Measurements from ENCODE around the gene MIS18BP1. TPM values are rescaled to one million over a fixed set of nuclear protein-coding genes. Genes with fewer than 3 reads are reported as not detected.

Gene MIS18BP1
- total and polyA plus RNA-seq, 4 donors: 6.8 to 46.1 (median 13.6) TPM

DNA sequence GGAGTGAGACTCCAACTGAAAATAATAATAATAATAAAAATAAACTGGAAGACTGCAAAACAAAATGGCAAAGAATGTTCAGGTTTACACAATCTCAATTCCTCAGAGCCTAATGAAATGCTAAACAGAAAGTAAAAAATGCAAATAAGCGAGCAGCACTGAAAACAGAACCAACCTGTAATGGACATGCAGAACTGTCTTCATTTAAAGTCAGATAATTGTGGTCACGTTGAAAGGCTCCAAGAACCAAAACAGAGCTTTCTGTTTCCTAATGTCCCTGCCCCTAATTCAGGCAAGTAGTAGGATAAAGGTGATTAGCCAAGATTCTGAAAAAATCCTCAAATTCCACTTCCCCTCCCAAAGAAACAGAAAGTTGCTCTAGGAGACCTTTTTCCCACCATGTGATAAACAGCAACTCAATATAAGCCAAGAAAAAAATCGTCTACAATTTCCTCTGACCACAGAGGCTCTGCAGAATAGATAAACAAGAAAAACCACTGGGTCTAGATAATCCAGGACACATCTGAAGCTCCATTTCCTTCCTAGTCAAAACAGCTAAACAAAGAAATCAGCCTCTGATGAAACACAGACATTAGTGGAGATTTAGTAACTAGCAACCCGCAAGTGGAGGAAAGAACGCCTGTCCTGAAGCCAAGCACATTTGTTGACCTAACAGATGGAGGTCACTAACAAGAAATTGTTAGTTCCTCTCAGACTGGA lies 3.0 kb downstream of the MIS18BP1 start:
- Histone ChIP-seq H3K4me3 (no peak overlapping the region), H3K27ac (ENCODE audit: low read depth in 1 of 2, low read length in 1 of 2) (peak overlapping the region; percentile 11 to 40), H3K36me3 (ENCODE audit: control insufficient read depth in 4 of 4, insufficient read depth in 4 of 4, low read length in 4 of 4) (peaks cover 0 to 2% (median 0%) of the 10 kb centered on the region in 4 donors), H3K9me3 (ENCODE audit: control insufficient read depth in 4 of 4, insufficient read depth in 3 of 4, low read length in 3 of 4) (peaks cover 0 to 2% (median 0%) of the 10 kb centered on the region in 4 donors), H3K9ac (ENCODE audit: insufficient read depth in 1 of 2, low read length in 2 of 2) (no peak overlapping the region), H3K4me1 (ENCODE audit: control insufficient read depth in 5 of 5, insufficient read depth in 5 of 5, low read length in 5 of 5) (peaks cover 2 to 17% (median 10%) of the 10 kb centered on the region in 5 donors), H3K27me3 (ENCODE audit: control insufficient read depth in 3 of 3, insufficient read depth in 3 of 3, low read length in 2 of 3) (no peaks in the 10 kb centered on the region)
- ATAC-seq (ENCODE audit: insufficient read depth, low FRiP score): no peak
- TF ChIP-seq, protein P1, sequence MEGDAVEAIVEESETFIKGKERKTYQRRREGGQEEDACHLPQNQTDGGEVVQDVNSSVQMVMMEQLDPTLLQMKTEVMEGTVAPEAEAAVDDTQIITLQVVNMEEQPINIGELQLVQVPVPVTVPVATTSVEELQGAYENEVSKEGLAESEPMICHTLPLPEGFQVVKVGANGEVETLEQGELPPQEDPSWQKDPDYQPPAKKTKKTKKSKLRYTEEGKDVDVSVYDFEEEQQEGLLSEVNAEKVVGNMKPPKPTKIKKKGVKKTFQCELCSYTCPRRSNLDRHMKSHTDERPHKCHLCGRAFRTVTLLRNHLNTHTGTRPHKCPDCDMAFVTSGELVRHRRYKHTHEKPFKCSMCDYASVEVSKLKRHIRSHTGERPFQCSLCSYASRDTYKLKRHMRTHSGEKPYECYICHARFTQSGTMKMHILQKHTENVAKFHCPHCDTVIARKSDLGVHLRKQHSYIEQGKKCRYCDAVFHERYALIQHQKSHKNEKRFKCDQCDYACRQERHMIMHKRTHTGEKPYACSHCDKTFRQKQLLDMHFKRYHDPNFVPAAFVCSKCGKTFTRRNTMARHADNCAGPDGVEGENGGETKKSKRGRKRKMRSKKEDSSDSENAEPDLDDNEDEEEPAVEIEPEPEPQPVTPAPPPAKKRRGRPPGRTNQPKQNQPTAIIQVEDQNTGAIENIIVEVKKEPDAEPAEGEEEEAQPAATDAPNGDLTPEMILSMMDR (IDR thresholded peaks at IDR 0.05; ENCODE audit: control extremely low read depth, extremely low read depth): no peak
- 10 to 32% methylated on average over 5 of the region's 5 CpGs for WGBS, 2 donors
- DNase-seq: peak in 2 of 3 donors; percentile 53 to 74

DNA sequence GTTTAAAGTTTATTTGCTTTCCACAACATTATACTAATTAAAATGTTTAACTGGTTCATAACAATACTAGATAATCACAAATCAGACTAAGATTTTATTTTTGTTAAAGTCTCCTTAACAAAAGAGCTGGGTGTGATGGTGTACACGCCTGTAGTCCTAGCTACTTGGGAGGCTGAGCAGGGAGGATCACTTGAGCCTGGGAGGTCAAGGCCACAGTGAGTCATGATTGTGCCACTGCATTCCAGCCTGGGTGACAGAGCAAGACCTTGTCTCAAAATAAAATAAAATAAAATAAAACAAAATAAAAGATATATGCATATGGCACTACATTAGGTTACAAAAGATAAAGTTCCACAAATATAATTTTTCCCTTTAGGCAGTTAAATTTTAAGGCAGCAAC lies 5.6 kb downstream of the MIS18BP1 start:
- no peaks in the 10 kb centered on the region for H3K27me3 ChIP-seq (ENCODE audit: control insufficient read depth in 3 of 3, insufficient read depth in 3 of 3, low read length in 2 of 3)
- WGBS, 2 donors: 89 to 95% methylated on average over 1 of the region's 1 CpG
- TF ChIP-seq, protein P1 (IDR thresholded peaks at IDR 0.05; ENCODE audit: control extremely low read depth, extremely low read depth): no peak
- no peak for DNase-seq
- H3K27ac ChIP-seq (ENCODE audit: low read depth in 1 of 2, low read length in 1 of 2): no peak overlapping the region
- no peak for ATAC-seq (ENCODE audit: insufficient read depth, low FRiP score)
- H3K4me1 ChIP-seq (ENCODE audit: control insufficient read depth in 5 of 5, insufficient read depth in 5 of 5, low read length in 5 of 5): peaks cover 4 to 17% (median 9%) of the 10 kb centered on the region in 5 donors
- H3K4me3 ChIP-seq: no peak overlapping the region
- peaks cover 0 to 2% (median 0%) of the 10 kb centered on the region in 4 donors for H3K36me3 ChIP-seq (ENCODE audit: control insufficient read depth in 4 of 4, insufficient read depth in 4 of 4, low read length in 4 of 4)
- H3K9ac ChIP-seq (ENCODE audit: insufficient read depth in 1 of 2, low read length in 2 of 2): no peak overlapping the region
- H3K9me3 ChIP-seq (ENCODE audit: control insufficient read depth in 4 of 4, insufficient read depth in 3 of 4, low read length in 3 of 4): no peaks in the 10 kb centered on the region

DNA sequence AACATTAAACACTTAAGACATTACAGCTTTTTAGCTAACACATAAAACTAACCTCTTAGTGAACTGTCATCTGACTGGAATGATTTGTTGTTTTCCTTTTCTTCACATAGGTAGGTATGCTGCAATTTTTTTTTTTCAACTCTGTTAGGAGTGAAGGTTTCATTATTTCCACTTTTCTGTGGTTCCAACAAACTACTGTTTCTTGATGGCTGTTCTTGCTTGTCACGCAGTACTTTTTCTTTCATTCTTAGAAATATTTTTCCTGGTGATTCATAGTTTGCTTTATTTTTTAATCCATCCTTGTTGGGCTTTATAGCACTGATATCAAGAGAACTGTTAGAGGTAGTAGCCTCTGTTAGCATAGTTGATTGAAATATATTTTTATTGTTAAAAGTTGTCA lies 6.3 kb downstream of the MIS18BP1 start:
- TF ChIP-seq, protein P1 (IDR thresholded peaks at IDR 0.05; ENCODE audit: control extremely low read depth, extremely low read depth): no peak
- peaks cover 2 to 13% (median 9%) of the 10 kb centered on the region in 5 donors for H3K4me1 ChIP-seq (ENCODE audit: control insufficient read depth in 5 of 5, insufficient read depth in 5 of 5, low read length in 5 of 5)
- no peak for DNase-seq
- no peak overlapping the region for H3K4me3 ChIP-seq
- H3K9ac ChIP-seq (ENCODE audit: insufficient read depth in 1 of 2, low read length in 2 of 2): no peak overlapping the region
- no peak overlapping the region for H3K27ac ChIP-seq (ENCODE audit: low read depth in 1 of 2, low read length in 1 of 2)
- H3K27me3 ChIP-seq (ENCODE audit: control insufficient read depth in 3 of 3, insufficient read depth in 3 of 3, low read length in 2 of 3): no peaks in the 10 kb centered on the region
- H3K36me3 ChIP-seq (ENCODE audit: control insufficient read depth in 4 of 4, insufficient read depth in 4 of 4, low read length in 4 of 4): peaks cover 0 to 2% (median 0%) of the 10 kb centered on the region in 4 donors
- no peaks in the 10 kb centered on the region for H3K9me3 ChIP-seq (ENCODE audit: control insufficient read depth in 4 of 4, insufficient read depth in 3 of 4, low read length in 3 of 4)
- WGBS, 2 donors: 68 to 76% methylated on average over 1 of the region's 1 CpG
- ATAC-seq (ENCODE audit: insufficient read depth, low FRiP score): no peak
